GM21737 (cell line): Measurements from ENCODE around the gene FSTL5.
"Not testable (repeated sequence)": the region's sequence is repeated elsewhere in the genome, so short reads cannot be mapped to it uniquely, and the experiment has no call there.

ENCODE experiments used
- ATAC-seq: cut with Tn5 transposase; IDR thresholded peaks from one replicate; pipeline ENCODE4 v1.9.1; 2021; ENCODE audit warnings: mild to moderate bottlenecking, moderate library complexity; ENCODE audit not compliant: unreplicated experiment

Gene FSTL5

DNA sequence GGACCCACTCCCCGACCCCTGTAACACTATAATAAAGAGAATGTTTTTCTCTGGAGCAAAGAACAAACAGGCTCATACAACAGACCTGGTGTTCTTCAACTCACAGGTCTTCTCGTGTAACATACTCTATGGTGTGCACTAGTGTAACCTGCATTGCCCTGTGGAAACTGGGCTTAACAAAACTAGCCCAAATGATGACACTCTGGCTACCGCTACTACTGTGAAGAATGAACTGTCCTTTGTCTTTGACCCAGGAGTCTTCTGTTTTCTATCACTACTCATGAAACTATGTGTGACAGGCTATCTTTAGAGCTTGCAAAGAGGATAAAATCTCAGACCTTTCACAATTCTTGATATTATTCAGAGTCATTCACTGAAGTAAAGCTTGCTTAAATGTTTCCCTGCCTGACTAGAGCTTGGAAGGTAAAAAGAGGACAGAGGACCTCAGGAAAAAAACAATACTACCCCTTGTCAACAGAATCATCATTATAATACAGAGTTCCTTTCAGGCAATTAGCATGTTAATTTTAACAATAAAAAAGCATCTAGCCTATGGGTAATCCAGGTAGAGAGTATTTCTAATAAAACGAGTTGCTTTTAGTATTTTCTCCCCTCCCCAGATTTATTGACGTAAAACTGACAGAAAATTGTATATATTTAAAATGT lies 59.2 kb downstream of the FSTL5 start:
- no peak for ATAC-seq

DNA sequence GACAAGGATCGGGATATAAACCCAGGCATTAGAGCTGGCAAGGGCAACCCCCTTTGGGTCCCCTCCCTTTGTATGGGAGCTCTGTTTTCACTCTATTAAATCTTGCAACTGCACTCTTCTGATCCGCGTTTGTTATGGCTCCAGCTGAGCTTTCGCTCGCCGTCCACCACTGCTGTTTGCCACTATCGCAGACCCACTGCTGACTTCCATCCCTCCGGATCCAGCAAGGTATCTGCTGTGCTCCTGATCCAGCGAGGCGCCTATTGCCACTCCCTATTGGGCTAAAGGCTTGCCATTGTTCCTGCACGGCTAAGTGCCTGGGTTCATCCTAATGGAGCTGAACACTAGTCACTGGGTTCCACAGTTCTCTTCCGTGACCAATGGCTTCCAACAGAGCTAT lies 59.9 kb downstream of the FSTL5 start:
- not testable (repeated sequence) for ATAC-seq

DNA sequence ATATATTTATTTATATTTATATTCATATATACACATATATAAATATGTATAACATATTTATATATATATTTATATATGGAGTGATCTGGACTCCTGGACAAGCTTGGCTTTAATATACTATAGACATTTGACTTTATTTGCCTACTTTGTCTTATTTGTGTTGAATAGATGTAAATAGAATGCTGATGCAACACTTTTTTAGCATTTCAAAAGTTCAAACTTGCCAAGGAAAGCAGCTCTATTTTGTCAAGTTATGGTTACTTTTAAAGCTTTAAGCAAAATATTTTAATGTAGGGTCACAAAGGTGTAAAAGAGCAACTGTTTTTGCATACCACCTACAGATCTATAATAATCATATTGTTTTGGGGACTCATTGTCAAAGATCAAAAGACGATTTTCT lies 61.1 kb downstream of the FSTL5 start:
- no peak for ATAC-seq

DNA sequence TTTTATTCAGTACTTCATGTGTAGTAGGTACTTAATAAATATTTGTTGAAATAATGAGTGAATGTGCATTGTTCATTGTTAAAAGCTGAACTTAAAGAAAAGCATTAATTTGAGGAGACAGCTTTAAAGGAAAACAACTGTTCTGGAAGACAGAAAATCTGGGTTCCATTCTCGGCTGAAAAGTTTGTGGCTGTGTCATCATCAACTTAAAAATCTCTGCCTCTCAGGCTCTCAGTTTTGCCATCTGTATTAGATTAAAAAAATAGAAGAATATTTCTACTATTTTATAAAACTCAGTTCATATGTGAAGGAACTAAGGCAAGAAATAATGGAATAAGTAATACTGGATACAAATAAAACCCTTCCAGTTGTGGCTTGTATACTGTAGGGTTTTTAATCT lies 62.5 kb downstream of the FSTL5 start:
- ATAC-seq, result no peak

DNA sequence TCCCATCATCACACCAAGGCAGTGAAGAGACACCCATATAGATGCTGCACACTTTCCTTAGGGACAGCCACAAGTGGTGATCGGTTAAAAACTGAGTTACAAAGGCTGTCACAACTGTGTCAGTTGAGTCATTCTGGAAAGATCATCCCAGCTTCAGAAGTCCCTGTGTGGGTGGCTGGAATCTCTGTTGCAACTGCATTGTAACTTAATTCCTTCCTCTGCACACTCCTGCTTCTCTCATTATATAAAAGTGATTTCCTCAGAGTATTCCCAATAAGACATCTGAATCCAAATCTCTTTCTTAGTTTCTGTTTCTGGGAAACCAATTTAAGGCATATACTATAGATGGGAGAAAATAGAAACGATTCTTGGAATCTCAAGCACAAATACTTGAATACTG lies 88.1 kb downstream of the FSTL5 start:
- no peak for ATAC-seq

DNA sequence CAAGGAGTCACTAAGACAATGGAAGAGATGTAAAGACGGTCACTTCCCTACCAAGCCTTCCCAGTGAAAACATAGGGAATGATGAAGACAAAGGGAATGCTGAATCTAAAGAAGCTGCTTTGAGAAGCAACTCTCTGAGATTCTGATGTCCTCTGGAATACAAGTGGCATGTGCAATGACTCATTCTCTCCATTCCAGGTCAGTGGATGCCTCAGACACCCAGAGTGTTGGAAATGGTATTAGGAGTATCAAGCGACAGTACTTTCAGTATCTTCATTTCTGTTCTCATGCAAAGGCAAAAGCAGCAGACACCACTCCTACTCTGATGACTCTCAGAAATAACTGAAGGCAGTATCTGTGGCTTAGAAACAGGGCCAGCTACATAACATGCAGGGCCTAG lies 102.6 kb downstream of the FSTL5 start:
- no peak for ATAC-seq

DNA sequence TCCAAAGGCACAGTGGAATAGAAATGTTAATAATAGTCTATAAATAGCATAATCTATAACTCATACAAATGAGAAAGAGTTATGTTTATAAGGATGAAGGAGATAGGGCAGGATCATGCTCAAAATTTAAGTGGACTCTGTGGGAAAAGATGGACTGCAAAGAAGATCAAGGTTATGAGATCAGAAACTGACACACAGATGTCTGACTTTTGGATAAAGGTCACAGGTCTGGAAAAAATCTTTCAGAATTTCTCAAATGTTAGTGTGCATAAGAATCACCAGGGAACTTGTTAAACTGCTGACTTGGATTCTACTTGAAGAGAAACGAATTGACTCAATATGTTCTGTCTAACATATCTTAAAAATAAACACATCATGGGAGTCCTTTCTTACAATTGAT lies 104.1 kb downstream of the FSTL5 start:
- no peak for ATAC-seq

DNA sequence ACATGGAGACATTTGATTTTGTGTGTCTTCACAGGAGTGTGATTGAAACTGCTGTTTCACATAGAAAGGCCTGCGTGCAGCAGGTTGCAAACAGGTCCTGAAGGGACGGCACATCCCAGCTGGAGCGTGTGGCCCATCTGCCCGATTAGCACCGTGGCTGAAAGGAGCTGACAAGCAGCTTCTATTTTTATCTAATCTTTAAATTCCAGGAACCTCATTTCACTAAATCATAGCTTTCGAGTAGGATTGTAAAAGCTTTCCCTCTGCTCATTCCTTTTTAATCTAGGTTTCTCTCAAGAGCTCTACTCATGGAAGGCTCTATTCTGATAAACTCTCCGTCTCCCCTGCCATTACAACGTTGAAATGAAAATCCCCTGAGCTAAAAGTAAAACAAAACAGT lies 106.8 kb downstream of the FSTL5 start:
- no peak for ATAC-seq

DNA sequence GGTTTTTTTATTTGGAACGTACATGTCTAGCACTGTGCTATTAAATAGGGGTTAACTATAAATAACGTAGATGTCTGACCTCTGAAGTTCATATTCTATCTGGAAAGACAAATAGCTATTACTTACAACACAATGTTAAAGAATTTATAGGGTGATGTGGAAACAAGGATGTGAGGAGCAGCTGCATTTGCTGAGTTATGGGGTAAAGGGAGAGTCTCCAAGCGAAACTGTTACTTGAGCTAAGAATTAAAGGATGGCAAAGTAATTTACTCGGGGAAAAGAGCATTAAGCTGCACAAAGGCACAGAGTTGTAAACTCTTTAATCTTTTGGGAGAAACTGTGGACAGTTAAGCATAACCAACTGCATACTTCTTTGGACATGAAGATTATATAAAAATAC lies 117.7 kb downstream of the FSTL5 start:
- no peak for ATAC-seq

DNA sequence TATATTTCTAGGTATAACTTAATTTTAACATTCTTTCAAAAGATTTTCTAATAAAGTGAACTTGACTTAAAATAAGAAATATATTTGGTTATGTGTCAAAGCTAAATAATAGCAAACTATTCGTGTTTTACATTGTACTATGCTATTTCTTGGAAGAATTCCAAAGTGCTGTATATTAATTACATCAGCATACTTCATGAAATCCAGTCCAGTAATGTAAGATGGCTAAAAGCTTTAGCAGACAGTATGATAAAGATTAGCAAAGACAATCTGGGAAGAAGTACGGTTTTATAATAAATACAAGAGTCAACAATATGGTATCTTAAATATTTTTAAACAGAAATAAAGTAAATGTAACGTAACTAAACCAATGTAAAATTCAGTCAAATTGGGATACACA lies 125.7 kb downstream of the FSTL5 start:
- no peak for ATAC-seq

DNA sequence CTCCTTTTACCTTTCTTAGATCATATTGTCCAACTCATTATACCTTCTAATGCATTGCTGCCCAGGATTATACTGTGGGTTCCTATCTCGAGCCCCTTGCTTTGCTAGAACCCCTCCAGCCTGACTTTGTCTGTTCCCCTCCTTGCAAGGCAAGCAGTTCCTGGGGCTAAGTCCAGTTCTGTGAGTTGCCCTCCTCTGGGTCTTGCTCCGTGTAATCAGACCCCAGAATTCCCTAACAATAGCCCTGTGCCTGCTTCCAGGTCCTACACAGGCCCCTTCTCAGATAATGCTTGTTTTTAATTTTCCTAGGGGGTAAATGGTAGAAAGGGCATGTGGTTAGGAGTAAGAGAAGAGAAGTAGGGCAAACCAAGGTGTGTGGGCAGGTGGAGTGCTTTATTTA lies 145.9 kb downstream of the FSTL5 start:
- no peak for ATAC-seq

DNA sequence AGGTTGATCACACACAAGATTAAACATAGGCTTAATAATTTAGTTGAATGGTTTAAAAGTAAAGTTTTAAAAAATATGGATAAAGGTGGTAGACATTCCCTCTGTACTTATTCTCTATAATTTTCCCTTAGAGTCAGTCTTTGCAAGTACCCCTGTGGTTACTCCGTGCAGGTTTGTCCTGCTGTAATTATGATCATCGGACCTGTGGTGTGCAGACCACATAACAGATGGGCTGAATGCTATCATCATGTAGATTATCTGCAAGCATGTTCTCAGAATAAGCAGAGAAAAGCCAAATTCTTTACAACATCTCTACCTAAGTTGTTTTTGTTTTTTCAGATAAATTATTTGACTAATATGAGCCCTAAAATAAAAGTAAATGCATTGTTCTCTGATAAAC lies 146.8 kb downstream of the FSTL5 start:
- no peak for ATAC-seq

DNA sequence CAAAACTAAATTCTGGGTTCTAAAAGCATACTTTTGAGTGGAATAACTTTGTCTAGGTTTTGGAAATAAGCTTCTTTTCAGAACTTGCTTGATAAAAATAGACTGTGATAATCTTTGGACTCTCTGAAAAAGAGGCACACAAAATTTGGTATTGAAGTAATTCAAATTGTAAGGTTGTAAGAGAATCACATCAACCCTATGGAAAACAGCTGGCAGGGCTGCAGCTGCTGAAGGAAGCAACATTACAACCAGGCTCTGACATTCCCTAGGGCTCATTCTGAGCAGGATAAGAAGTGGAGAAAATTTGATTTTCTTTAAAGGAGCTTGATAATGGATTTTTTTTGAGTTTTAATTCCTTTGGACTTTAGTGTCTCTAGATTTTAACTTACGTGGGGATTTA lies 147.6 kb downstream of the FSTL5 start:
- no peak for ATAC-seq

DNA sequence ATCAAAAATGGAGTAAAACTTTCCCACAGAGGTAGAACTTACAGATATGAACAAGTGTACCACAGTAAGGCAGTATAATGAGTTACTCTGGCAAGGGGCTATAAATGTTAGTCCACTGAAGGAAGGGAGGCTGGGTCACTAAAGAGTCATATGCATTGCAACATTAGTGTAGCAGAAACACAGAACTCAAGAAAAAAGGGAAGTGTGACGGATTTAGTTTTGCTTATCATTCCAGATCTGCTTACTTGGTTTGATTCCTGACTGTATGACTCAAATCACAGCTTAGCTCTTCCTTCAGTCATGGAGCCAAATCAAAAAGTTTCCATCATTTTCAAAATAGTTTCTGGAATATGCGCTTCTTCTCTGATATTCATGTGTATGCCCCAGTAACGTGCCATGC lies 148.7 kb downstream of the FSTL5 start:
- no peak for ATAC-seq

DNA sequence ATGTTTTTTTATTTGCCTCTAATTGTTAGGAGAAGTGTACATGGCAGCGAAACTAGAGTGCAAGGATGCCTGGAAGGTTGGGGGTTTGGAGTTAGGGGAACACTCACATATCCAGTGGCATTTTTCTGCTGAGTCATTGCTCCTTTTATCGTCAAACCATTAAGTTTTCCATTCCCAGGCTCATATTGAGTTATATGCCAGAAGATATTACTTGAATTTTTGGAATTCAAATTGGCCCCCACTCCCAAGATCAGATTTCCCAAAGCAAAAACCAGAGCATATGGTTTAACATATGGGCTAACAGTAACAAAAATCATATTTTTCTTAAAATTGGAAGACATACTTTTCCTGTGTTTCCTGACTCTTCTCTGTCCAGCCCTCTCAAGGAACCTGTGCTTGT lies 152.7 kb downstream of the FSTL5 start:
- no peak for ATAC-seq

DNA sequence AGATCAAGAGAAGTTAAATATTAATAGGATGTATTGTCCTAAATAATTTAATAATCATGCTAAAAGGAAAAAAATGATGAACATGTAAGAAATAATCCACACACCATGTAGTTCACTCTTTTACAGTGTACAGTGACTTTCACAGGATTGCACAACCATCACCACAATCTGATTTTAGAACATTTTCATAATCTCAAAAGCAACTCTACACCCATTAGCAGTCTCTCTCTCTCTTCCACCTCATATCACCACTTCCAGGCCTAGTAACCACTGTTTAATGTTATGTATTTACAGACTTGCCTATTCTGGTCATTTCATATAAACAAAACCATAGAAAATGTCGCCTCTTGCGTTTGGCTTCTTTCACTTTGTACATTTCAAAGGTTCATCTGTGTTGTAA lies 153.4 kb downstream of the FSTL5 start:
- no peak for ATAC-seq

DNA sequence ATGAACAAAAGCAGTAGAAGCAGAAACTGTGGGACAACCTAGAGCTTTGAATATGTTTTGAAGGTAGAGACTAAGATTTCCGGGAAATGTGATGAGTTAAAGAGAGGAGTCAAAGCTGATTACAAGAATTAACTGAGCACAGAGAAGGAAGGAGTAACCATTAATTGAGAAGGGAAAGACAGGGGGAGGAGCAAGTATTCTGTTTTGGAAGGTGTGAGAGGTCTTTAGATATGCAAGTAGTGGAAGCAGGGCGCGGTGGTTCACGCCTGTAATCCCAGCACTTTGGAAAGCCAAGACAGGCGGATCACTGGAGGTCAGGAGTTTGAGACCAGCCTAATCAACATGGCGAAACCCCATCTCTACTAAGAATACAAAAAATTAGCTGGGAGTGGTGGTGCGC lies 171.5 kb downstream of the FSTL5 start:
- ATAC-seq, result no peak

DNA sequence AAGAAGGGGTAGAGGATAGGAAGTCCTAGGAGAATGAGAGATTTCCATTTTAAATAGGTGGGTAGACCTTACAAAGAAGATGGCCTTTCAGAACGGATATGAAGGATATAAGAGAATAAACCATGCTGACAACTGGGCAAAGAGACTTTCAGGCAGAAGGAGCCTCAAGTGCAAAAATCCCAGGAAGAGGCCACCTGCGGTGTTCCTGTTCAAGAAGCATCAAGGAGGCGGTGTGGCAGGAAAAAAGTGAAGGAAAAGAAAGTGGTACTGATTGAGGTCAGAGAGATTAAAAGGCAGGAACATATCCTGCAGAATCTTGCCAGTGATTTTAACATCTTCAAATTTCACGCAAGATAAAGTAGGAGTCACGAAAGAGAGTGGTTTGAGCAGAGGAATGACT lies 172.0 kb downstream of the FSTL5 start:
- ATAC-seq, result no peak

DNA sequence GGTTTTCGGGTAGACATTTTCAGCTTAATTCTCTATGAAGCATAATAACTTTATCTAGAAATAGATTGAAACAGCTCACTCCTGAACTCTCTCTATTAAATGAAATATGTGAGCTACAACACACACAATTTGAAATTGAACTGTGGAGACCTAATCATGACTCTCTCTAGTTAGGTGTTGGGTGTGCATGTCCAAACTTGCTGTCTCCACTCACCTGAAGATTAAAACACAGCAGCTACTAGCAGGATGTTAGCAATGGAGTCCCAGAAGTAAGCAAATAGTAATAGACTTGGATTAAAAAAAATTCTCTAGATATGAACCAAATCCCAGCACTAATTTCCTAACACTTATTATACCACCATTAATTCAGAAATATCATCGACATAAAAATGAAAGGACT lies 173.1 kb downstream of the FSTL5 start:
- ATAC-seq, result no peak

DNA sequence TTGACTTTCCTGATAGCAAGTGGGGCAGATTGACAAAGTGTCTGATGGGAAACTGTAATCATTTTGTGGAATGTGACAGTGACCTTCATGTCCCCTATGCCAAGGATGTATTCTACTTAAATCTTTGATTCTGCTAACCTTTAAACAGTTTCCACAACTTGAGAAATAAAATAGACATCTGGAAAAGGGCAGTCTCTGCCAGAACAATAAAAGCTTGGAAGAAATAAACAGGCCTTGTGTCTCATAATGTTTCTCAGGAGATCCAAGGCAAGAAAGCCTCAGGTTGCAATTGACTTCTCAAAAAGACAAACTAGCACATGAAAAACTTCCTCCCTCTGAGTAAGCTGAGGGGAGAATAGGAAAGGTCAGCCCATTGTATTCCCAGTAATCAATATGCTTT lies 174.9 kb downstream of the FSTL5 start:
- no peak for ATAC-seq

DNA sequence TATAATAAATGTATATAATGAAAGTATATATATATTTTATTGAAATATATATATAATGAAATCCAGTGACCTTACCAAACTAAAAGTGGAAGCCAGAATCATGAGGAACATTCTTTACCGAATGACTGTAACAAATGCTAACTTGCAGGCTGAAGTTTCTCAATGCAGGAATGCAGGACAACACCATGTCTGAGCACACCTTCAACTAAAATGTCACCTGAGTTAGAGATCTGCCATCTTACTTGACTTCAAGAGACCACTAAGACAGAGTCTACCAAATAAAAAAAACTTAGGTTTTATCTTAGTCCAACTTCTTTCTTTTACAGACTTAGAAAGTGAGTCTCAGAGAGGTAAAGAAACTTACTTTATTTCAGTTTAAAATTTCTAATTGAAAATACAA lies 176.2 kb downstream of the FSTL5 start:
- no peak for ATAC-seq

DNA sequence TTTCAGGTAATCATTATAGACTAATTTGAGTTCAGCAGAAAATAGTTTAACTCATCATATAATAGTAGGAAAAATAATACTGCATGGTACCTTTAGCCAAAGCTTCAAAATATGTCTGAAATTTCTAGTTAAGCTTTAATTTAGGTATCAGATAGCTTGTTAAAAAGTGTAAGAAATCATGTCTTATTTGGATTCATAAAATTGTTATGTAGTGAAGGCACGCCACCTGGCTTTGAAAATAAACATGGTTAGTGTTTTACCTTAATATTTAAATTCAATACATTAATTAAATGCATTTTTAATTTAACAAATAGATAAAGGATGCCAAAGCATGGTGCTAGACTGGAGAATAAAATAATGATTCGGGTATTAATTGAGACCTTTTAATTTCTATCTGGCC lies 211.4 kb downstream of the FSTL5 start:
- ATAC-seq, result no peak

DNA sequence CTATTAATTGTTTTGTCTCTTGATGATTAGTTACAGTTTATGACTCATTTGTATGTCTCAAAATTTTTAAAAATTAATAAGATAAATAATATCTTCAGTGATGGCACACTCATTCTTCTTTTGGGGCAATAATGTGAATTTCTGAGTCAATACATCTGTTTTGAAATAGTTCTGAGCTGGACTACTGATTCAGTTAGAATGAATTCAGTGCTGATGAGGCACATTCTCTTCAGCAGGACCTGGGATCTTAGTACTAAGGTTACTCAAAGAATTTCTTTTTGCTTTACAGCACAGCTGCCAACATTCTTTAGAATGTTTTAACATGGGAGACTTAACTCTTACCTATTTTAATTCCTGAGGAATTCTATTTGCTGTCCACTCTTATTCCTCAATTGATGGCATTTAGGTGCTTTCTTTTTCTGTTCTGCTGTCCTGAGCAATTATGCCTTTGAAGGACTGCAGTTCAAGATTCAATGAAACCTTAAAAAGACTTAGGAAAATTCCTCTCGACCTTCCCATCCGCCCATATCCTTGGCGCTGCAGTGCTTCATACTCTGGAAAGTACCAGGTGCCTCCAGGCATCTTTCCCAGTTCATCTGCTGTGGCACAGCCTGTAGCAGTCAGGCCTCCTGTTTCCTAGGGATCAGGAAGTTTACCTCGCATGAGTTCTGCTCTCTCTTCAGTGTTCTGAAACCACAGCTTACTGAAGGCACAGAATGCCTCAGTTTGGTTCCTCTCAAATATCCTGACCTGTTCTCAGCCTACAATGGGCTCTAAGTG lies 213.7 kb downstream of the FSTL5 start:
- ATAC-seq, result no peak
